Activated CD8-positive, alpha-beta T cell treated with anti-CD3 and anti-CD28 coated beads for 36 hours (primary cell): Measurements from ENCODE around the gene DLG1. TPM values are rescaled to one million over a fixed set of nuclear protein-coding genes. Genes with fewer than 3 reads are reported as not detected.

Experiments
- ATAC-seq: fragments of 200-7000 bp; cut with Tn5 transposase; one replicate; pipeline ENCODE4 v1.10.0; 2021; ENCODE audit warnings: mild to moderate bottlenecking, moderate library complexity
- CTCF ChIA-PET: fragments of 350-600 bp; sonication (Branson Sonifier 250); formaldehyde crosslinking; loops from one replicate; lab custom pipeline; 2021; ENCODE audit warnings: antibody characterized with exemption; lab: Charles Lee
- POLR2A ChIA-PET: fragments of 350-600 bp; sonication (Branson Sonifier 250); formaldehyde crosslinking; loops from one replicate; lab custom pipeline; 2021; ENCODE audit warnings: antibody characterized with exemption; lab: Charles Lee
- DNase-seq: peaks from one replicate; pipeline ENCODE4 v3.0.0-alpha.2; 2020
- H3K27ac Mint-ChIP-seq: one replicate; pipeline ENCODE4 v1.8.0; 2021; ENCODE audit warnings: mild to moderate bottlenecking, mixed read lengths
- H3K27me3 Mint-ChIP-seq: one replicate; pipeline ENCODE4 v1.8.0; 2021; ENCODE audit warnings: mixed read lengths
- H3K36me3 Mint-ChIP-seq: one replicate; pipeline ENCODE4 v1.8.0; 2021; ENCODE audit warnings: low read depth, mixed read lengths
- H3K4me1 Mint-ChIP-seq: one replicate; pipeline ENCODE4 v1.8.0; 2021; ENCODE audit warnings: low read depth, mixed read lengths
- H3K4me3 Mint-ChIP-seq: one replicate; pipeline ENCODE4 v1.8.0; 2021; ENCODE audit warnings: mild to moderate bottlenecking, moderate library complexity, mixed read lengths
- H3K9me3 Mint-ChIP-seq: one replicate; pipeline ENCODE4 v1.8.0; 2021; ENCODE audit warnings: mixed read lengths
- intact Hi-C: fragments of 100-400 bp; cut with micrococcal nuclease; formaldehyde crosslinking; loops from one replicate; pipeline ENCODE4 v1.10.0; 2022
- total RNA-seq, 2 experiments: library from RNA; stranded (reverse); gene quantifications; one replicate each; pipeline ENCODE4 v1.2.3, GENCODE V29; 2021
- TF ChIP-seq, protein P1 (sequence below): fragments of 200-600 bp; IDR thresholded peaks from one replicate; pipeline ENCODE4 v1.8.0; 2022; ENCODE audit warnings: antibody characterized with exemption, mild to moderate bottlenecking

The DLG1 gene
- total RNA-seq, 2 experiments from 2014 or later = 57.6 to 62.2 TPM

DNA sequence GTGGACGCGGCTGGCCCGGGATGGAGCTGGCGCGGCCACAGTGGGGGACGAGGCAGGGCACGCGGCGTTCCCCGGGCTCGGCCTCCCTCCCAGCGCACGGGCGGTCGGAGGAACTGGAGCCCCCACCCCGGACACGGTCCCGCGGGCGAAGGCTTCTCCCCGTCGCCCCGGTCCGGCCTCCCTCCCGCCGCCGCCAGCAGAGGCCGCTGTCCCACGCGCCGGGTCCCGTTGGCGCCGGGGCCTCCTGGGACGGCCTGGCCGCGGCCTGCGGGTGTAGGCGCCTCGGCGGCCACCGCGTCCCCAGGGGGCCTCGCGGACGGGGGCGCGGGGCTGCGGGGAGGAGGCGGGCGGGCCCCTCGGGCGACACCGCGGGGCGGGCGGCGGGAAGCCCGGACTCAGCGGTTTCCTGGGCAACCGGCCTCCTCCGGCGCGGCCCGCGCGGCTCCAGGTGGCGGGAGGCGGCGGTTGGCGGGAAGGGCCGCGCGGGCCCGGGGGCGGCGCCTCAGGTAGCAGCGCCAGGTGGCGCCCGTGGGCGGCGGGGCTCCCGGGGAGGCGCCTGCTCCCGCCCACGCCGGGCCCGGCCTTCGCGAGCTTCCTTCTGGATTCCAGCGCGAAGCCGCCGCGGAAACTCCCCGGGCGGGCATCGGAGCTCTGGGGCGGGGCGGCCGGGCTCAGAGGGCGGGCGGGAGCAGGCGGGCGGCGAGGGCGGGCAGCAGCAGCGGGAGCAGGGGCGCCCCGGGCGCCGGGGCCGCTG, 295.5 kb downstream of the DLG1 start:
- DNase-seq (peak; percentile 82), ATAC-seq (peak; percentile 80)
- peaks cover 8% of the 10 kb centered on the region for H3K4me1 Mint-ChIP-seq
- TF ChIP-seq, protein P1, sequence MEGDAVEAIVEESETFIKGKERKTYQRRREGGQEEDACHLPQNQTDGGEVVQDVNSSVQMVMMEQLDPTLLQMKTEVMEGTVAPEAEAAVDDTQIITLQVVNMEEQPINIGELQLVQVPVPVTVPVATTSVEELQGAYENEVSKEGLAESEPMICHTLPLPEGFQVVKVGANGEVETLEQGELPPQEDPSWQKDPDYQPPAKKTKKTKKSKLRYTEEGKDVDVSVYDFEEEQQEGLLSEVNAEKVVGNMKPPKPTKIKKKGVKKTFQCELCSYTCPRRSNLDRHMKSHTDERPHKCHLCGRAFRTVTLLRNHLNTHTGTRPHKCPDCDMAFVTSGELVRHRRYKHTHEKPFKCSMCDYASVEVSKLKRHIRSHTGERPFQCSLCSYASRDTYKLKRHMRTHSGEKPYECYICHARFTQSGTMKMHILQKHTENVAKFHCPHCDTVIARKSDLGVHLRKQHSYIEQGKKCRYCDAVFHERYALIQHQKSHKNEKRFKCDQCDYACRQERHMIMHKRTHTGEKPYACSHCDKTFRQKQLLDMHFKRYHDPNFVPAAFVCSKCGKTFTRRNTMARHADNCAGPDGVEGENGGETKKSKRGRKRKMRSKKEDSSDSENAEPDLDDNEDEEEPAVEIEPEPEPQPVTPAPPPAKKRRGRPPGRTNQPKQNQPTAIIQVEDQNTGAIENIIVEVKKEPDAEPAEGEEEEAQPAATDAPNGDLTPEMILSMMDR = peak; percentile 76
- H3K36me3 Mint-ChIP-seq = no peaks in the 10 kb centered on the region
- POLR2A ChIA-PET = interaction anchor here (0.6 to 3.6 kb wide), 3 partner anchors 14 to 285 kb away, joined by 3 to 17 read pairs (median 3); partner anchors contain the start of gene MELTF
- no peak overlapping the region for H3K27ac Mint-ChIP-seq
- CTCF ChIA-PET = interaction anchor here (0.7 to 4.8 kb wide), 8 partner anchors 25 to 185 kb away, joined by 3 to 50 read pairs (median 4); partner anchors contain the start of gene MELTF
- H3K27me3 Mint-ChIP-seq = no peaks in the 10 kb centered on the region
- H3K9me3 Mint-ChIP-seq = no peaks in the 10 kb centered on the region
- intact Hi-C loops = no loop called here
- H3K4me3 Mint-ChIP-seq = no peak overlapping the region

DNA sequence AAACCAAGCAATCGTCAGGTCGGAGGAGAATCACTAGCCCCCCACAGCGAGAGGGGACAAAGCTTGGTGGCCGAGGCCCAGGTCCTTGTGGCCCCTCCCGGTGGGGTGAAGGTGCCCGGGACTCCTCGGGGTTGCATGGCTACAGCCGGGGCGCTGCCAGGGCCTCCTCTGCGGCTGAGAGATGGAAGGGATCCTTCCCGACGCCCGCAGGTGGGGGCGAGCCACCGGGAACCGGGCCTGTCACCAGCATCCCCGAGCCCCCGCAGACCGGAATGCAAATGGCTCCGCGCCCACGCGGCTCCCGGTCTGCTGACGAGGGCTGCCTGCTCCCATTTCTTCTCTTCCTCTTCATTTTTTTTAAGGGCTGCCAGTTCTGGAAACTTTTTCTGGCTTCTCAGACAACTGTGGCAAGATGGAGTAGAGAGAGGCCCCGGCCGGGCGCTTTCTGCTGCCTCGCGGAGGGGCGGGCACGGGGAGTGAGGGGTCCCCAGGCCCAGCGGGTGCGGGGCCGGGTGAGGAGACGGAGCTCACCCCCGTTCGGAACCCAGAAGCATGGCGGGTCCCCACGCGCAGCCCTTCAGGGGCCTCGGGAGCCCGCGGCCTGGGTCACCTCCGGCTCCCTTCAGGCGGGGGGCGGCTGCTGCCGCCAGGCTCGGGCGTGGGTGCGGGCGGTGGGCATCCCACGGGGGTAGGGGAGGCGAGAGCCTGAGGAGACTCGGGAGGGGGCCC, 296.3 kb downstream of the DLG1 start:
- peaks cover 8% of the 10 kb centered on the region for H3K4me1 Mint-ChIP-seq
- TF ChIP-seq, protein P1 = no peak
- H3K9me3 Mint-ChIP-seq = no peaks in the 10 kb centered on the region
- ChIA-PET POLR2A (interaction anchor here (1.2 to 3.6 kb wide), 2 partner anchors 15 to 27 kb away, joined by 3 to 17 read pairs; partner anchors contain the start of gene MELTF), CTCF (interaction anchor here (1.5 to 4.8 kb wide), 3 partner anchors 28 to 185 kb away, joined by 4 to 50 read pairs (median 5); partner anchors contain the start of gene MELTF)
- peak overlapping the region; percentile 65 for H3K27ac Mint-ChIP-seq
- H3K36me3 Mint-ChIP-seq = no peaks in the 10 kb centered on the region
- DNase-seq (no peak), ATAC-seq (peak; percentile 5)
- no peaks in the 10 kb centered on the region for H3K27me3 Mint-ChIP-seq
- intact Hi-C loops = no loop called here
- H3K4me3 Mint-ChIP-seq = peak overlapping the region; percentile 36

DNA sequence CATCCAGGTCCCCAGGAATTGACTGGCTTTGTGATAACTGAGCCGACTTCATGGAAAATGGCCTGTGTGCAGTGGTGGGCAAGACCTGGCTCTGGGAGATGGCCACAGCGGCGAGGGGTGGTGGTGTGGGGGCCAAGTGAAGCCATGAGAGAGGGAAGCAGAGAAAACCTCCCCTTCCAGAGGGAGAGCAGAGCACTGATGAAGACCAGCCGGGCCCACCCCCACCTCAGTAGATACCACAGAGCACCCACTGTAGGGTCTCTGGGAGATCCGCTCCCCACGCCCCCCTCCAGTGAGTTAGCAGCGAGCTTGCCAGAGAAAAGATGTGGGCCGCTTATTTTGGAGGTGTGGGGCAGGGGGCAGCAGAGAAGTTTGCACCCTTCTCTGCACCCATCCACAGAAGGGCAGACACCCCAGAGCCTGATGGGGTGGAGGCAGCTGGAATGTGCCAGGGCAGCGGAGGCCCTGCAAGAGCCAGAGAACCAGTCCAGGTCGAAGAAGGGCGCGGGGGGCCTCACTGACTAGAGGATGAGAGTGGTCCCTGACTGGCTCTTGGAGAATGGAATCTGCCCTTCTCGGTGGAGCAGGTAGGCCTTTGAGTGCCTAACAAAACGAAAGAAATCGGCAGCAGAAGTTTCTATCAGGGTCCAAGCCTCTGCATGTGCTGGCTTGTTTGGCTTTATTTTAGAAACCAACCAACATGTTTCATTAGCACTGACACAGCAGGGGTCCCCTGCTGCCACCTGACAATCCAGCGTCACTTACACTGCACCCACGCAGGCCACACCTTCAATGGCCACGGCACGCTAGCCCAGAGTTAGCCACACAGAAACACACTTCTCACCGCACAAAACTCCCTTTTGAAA, 297.1 kb downstream of the DLG1 start:
- H3K36me3 Mint-ChIP-seq = no peaks in the 10 kb centered on the region
- intact Hi-C loops = no loop called here
- peak overlapping the region; percentile 65 for H3K27ac Mint-ChIP-seq
- no peak for ATAC-seq
- POLR2A ChIA-PET = no interaction called here
- TF ChIP-seq, protein P1 = no peak
- peaks cover 8% of the 10 kb centered on the region for H3K4me1 Mint-ChIP-seq
- CTCF ChIA-PET = interaction anchor here (1.5 kb wide), 1 partner anchor 186 kb away, joined by 4 read pairs; no protein-coding TSS in a partner anchor
- H3K9me3 Mint-ChIP-seq = no peaks in the 10 kb centered on the region
- H3K27me3 Mint-ChIP-seq = no peaks in the 10 kb centered on the region
- H3K4me3 Mint-ChIP-seq = peak overlapping the region; percentile 36
- DNase-seq = no peak

DNA sequence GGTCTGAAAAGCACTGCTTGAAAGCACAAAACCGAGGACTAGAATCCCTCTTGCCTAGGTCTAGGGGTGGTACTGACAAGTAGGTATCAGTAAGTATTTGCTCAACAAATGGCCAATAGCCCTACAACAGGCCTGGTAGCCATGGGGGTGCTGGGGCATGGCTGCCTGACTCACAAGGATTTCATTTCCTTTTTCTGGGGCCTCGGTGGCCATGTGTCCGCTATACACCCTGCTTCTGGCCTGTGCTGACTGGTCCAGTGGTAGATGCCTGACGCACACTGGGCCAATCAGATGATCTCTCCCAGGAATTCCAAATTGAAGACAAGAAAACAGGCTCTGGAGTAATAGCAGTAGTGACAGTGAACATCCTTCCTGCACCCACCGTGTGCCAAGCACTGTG, 298.2 kb downstream of the DLG1 start:
- no peaks in the 10 kb centered on the region for H3K36me3 Mint-ChIP-seq
- ChIA-PET CTCF (interaction anchor here (1.8 kb wide), 1 partner anchor 29 kb away, joined by 12 read pairs; the partner anchor contains the start of gene MELTF), POLR2A (no interaction called here)
- DNase-seq (no peak), ATAC-seq (no peak)
- no peaks in the 10 kb centered on the region for H3K9me3 Mint-ChIP-seq
- H3K27ac Mint-ChIP-seq = no peak overlapping the region
- H3K27me3 Mint-ChIP-seq = no peaks in the 10 kb centered on the region
- intact Hi-C loops = no loop called here
- TF ChIP-seq, protein P1 = no peak
- H3K4me3 Mint-ChIP-seq = no peak overlapping the region
- H3K4me1 Mint-ChIP-seq = peaks cover 8% of the 10 kb centered on the region
